HG03442 (cell line): Measurements from ENCODE around the gene CIART.
A peak's percentile ranks its signal among the peaks of the same experiment; 100 is the strongest.
"Not testable (repeated sequence)": the region's sequence is repeated elsewhere in the genome, so short reads cannot be mapped to it uniquely, and the experiment has no call there.

Source experiments
- ATAC-seq: cut with Tn5 transposase; IDR thresholded peaks from one replicate; pipeline ENCODE4 v1.9.1; 2021; ENCODE audit warnings: mild to moderate bottlenecking, moderate library complexity; ENCODE audit not compliant: unreplicated experiment

Gene CIART

DNA sequence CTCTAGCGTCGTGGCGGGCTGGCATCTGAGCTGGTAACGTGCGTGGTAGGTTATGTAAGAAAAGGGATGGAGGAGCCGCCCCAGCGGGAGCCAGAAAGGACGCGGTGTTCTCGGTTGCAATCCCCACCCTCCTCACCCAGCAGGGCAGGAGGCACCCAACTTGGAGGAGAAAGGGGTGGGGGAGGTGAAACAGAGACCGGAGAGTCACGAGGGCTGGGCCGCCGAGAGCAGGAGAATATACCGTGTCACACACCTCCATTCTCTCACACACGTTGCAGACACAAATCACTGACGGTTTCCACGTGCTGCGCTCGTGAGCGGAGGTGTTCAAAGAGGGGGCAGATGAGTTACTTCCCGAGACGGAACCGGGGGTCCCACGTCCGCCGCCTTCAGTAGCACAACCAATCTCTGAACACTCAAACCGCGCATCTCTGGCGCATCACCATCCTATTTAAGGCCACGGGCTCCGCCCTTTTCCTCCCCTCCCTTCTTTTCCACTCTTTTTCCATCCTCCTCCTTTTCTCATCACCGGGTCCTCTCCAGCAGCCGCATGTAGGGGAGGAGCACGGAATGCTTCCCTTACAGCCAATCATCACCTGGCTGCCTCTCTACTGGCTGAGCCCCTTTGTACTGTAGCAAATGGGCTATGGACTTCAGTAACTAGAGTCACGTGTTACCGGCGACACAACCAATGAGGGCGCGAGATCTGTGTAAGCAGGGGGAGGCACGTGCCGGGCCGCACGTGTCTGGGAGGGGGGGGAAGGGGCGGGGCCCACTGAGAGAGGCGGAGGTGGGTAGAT is at the start of gene CIART:
Gene CIART (plus strand): TSS at position 797 of the 800 bp plus-strand sequence. CDS start 714 bp downstream, outside the sequence.
- peak; percentile 71 for ATAC-seq

DNA sequence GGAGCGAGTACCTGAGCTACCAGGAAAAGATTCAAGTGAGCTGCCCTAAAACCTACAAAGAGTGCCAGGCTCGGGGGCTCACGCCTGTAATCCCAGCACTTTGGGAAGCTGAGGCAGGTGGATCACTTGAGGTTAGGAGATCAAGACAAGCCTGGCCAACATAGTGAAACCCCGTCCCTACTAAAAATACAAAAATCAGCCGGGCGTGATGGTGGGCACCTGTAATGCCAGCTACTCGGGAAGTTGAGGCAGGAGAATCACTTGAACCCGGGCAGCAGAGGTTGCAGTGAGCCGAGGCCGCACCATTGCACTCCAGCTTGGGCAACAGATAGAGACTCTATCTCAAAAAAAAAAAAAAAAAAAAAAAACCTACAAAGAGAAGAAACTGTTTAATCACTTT is 49.4 kb upstream of the CIART start:
- not testable (repeated sequence) for ATAC-seq

DNA sequence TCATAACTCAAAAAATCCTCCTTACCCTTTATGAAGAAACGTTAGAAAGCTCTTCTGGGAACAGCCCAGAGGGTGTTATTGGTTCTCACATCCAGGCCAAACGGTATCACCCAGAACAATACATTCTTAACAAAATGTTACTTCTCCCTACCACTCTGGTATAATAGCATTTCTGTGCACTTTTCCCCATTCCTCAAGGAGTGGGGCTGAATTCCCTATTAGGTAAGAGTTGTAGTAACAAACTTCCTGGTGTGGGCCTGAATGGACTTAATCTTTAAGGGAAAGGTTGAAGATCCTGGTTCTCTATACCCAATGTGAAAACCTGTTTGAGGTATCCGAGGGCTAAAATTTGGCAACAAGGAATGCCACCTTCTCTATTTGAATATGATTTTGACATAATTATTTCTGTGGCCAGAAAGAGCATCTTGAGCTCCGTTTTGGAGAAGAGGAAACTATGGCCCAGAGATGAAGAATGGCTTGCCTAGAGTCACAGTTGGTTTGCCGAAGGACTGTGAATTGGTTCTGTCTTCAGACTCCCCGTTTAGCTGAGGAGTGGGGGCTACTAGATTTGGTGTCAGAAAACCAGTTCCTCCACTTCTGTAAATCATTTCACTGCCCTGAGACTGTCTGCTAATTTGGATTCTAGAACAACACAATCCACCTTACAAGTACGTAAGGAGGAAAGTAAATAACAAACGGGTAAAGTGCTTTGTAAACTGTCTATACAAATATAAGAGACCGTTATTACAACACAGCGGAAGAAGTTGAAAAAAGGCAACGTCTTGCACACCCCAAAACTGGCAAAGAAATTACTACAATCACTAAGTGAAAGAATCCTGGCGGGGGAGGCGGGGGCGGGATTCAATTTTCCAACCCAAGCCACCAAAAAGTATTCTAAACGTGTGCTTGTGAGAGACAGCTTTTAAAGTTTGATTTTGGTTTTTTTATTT is 48.7 kb upstream of the CIART start:
- no peak for ATAC-seq

DNA sequence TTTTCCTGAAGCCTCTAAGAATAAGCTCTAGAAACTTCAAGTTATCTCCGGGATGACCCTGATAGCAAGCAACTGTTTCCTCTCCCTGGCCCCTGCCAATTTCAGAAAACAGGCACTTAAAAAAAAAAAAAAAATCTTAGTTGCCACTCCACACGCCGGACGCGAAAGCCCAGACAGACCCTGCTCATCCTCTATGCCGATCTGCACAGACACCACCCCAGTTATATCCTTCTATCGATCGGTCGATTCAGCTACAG is 48.1 kb upstream of the CIART start:
- no peak for ATAC-seq

DNA sequence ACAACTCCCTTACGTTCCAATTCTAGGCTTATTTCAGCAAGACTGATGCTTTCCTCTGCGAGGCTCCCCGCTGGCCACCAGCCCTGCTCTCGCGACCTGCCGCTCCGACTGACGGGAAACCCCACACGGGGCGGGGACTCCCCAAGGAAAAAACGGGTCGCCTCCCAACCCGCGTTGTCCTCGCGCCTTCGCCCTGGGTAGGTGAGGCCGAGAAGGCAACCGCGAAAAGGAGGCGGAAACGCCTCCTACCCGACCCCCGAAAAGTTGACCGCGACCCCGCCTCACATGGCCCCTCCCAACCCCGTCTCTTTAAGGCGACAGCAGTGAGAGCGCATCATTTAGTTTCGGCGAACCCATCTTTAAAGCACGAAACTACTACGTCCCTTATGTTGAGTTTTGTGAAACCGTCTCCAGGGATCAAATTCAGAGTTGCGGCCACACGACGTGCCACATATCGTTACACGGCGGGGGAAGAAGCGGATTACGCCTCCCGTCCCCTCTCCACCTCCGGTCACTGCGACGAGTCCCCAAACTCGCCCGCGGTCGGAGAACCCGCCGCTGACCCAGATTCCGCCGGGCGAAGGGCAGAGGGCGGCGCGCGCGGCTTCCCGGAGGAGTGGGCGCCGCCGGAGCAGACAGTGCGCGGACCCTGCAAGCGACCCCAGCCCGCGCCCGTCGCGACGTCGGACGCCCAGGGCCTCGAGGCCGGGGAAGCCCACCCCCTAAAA is 47.6 kb upstream of the CIART start:
- peak; percentile 44 for ATAC-seq

DNA sequence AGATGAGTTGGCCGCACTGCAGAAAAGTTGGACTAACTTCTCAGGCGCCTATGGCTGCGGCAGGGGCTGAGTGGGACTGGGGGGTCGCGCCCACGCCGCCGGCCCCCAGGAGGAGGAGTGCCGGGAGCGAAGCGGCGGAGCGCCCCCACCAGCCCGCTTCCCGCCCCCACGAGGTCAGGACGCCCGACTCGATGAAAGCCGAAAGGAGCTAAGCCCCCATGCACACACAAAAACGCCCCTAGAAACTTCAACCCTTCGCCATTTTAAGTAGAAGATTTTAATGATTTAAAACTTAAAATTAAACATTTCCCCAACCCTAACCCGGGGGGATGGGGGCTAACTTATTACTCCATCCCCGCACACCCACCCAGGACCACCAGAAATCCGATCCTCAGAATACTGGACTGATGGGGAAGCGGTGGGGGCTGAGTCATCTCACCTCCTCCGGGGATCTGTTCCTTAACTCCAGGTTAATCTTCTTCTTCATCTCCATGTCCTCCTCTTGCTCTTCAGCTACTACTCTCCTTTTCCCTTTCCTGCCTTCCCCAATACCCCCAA is 47.0 kb upstream of the CIART start:
- no peak for ATAC-seq

GRCh38 chr1:150235852-150236613 is 46.3 kb upstream of the CIART start, which contains the start of gene ANP32E:
TSS of gene ANP32E (minus strand) at chr1:150236112. CDS start at chr1:150235786, 326 bp downstream.
- ATAC-seq = peak; percentile 83

DNA sequence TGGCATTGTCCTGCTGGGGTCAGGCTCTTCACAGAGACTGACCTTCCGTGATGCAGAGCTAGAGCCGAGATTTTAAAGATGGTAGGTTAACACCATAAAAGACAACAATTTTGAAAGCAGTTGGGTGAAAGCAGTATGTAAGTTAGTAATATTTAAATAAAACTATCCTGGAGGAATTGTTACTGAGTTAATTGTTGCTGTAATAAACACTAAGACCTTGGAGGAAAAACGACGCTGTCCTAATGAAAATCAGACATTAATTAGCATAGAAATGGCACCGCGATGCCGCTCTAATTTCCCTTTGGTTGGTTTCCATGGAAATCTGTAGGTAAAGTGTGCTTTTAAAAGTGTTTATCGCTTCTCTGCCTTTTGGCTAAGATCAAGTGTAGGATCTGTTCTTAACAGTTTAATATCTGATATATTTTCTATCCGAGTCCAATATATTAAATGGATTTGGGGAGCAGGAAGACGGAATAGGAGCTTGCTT is 45.7 kb upstream of the CIART start:
- no peak for ATAC-seq

- not testable (repeated sequence) for ATAC-seq
Observed at GRCh38 chr1:150237176-150237575, 45.2 kb upstream of the CIART start.

- no peak for ATAC-seq
Observed at GRCh38 chr1:150237746-150238145, 44.6 kb upstream of the CIART start.

DNA sequence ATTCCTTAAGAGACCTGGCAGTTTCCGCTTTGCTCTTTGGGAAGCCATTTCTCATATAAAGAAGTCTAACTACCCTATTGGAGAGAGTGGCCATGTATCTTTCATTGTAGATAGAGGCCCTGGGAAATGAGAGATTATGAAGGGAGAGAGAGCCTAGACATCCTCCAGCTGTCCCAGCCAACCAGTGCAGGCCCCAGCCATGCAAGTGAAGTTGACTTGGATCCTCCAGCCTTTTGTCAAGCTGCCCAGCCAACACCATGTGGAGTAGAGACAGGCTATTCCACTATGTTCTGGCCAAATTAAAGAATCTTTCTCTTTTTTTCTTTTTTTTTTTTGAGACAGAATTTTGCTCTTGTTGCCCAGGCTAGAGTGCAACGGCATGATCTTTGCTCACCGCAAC is 39.4 kb upstream of the CIART start:
- no peak for ATAC-seq

- ATAC-seq = no peak
Observed at GRCh38 chr1:150249936-150250335, 32.4 kb upstream of the CIART start.

DNA sequence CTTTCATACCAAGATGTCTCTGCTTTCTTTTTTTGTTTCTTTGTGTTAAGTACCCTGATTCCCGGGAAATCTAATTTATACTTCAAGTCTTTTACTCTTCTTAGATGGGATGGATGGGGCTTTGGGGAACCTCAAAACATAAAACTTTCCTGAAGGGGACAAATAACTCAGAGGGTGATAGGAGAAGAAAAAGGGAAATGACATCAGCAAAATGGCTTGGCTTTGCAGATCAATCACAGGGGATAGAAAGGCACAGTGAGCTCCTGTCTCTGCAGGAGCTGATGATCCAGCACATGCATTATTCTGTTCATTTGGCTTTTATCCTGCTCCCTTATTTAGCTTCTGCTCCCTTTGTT is 26.2 kb upstream of the CIART start:
- ATAC-seq = no peak

- no peak for ATAC-seq
Observed at GRCh38 chr1:150256554-150257341, 25.6 kb upstream of the CIART start.

- no peak for ATAC-seq
Observed at GRCh38 chr1:150257624-150258585, 24.4 kb upstream of the CIART start, which contains the start of gene CA14. TSS of gene CA14 (plus strand) at chr1:150257774. CDS start at chr1:150258129, 355 bp downstream.

- no peak for ATAC-seq
Observed at GRCh38 chr1:150259217-150259616, 23.1 kb upstream of the CIART start.

GRCh38 chr1:150259758-150260669 is 22.3 kb upstream of the CIART start:
- ATAC-seq = no peak
